RWPE1 (cell line): ENCODE measurements around the gene RPS16.
A peak's percentile ranks its signal among the peaks of the same experiment; 100 is the strongest.

Experiments used
- CTCF ChIA-PET: fragments of 350-600 bp; sonication (Branson Sonifier 250); formaldehyde crosslinking; extraction: SDS; loops from one replicate; lab custom pipeline; 2021; lab: Yijun Ruan, JAX
- POLR2A ChIA-PET: fragments of 400-600 bp; formaldehyde crosslinking; extraction: SDS; loops from one replicate; lab custom pipeline; 2020; ENCODE audit warnings: antibody characterized with exemption; ENCODE audit not compliant: low non-redundant PET; lab: Yijun Ruan, JAX
- DNase-seq: peaks from one replicate; pipeline ENCODE4 v3.0.0; 2012; ENCODE audit warnings: low spot score
- H3K27ac ChIP-seq: fragments of 450-650 bp; 2 replicates; pipeline ENCODE4 v1.5.1; 2017
- CTCF ChIP-seq: fragments of 450-650 bp; conservative IDR thresholded peaks from 2 replicates; pipeline ENCODE4 v1.5.1; 2017; ENCODE audit warnings: low read depth, mild to moderate bottlenecking

The RPS16 gene

DNA sequence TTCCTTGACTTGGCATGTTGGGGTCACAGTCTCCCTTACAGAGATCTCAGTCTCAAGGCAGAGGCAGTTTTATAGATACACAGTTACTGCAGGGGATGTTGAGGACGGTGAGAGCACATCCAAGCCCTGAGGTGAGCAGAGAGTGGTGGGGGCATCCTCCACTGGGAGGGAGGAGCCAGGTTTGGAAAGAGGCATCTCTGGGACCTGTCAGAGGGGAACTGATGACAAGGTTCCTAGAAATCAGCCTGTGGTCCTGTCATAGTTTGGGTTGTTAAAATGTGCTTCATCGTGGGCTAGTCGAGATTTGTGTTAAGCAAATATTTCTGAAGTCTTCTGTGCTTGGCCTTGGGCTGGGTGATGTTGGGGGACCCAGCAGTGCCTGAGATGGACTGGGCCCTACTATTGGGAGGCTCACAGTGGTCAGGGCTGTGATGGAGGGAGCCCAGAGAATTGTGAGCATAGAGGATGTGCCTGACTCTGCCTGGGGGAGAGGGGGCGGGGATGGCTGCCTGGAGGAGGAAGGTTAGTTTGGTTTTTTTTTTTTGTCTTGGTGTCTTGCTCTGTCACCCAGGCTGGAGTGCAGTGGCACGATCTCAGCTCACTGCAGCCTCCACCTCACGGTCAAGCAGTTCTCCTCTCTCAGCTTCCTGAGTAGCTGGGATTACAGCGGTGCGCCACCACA lies 13.5 kb upstream of the RPS16 start:
- peak overlapping the region; percentile 23; the same call in 1 of the 2 replicates for H3K27ac ChIP-seq
- no peak for DNase-seq
- POLR2A ChIA-PET, result interaction anchor here (1.2 kb wide), 1 partner anchor 13 kb away, joined by 5 read pairs; the partner anchor contains the start of gene RPS16
- TF ChIP-seq CTCF, result no peak
- CTCF ChIA-PET, result no interaction called here

DNA sequence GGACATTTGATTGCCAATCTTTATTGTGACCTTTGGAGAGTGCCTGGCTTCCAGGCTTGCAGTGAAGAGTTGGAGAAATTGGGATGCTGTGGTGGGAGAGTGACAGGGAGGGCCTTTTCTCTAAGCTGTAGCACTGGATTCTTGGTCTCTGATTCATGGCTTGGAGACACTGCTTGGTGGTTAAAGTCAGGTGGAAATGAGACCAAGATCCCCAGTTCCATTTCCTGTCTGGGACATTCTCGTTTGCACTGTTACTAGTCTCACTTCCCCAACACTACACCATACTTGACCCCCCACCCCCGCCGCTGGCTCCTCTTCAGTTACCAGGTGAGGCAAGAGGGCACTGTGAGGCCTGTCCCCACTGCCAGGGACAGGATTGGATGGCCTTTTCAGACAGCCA lies 12.5 kb upstream of the RPS16 start:
- POLR2A ChIA-PET, result no interaction called here
- TF ChIP-seq CTCF, result no peak
- CTCF ChIA-PET, result interaction anchor here (0.7 kb wide), 1 partner anchor 25 kb away, joined by 3 read pairs; no protein-coding TSS in a partner anchor
- no peak for DNase-seq
- H3K27ac ChIP-seq, result peak overlapping the region; percentile 27; the same call in 1 of the 2 replicates

DNA sequence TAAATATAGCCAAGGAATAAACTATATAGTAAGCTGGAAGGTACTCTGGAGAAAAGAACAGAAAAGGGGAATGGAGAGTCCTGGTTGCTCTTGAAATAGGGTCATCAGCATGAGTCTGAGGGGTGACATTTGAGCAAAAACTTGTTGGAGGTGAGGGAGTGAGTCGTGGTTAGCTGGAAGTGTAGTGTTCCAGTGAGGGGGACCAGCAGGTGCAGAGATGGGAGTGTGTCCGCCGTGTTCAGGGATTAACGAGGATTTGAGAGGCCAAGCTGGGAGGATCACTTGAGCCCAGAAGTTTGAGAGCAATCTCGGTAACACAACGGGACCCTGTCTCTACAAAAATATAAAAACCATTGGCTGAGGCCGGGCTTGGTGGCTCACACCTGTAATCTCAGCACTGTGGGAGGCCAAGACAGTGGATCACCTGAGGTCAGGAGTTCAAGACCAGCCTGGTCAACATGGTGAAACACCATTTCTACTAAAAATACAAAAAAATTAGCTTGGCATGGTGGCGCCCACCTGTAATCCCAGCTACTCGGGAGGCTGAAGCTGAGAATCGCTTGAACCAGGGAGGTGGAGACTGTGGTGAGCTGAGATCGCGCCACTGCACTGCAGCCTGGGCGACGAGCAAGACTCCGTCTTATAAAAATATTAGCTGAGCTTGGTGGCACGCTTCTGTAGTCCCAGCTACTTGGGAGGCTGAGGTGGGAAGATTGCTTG lies 10.8 kb upstream of the RPS16 start:
- ChIA-PET POLR2A (interaction anchor here (0.8 kb wide), 1 partner anchor 11 kb away, joined by 3 read pairs; the partner anchor contains the start of gene RPS16), CTCF (interaction anchor here (0.7 kb wide), 1 partner anchor 28 kb away, joined by 3 read pairs; no protein-coding TSS in a partner anchor)
- no peak for TF ChIP-seq CTCF

GRCh38 chr19:39445196-39446111 lies 9.7 kb upstream of the RPS16 start, which contains the start of gene SUPT5H:
SUPT5H (plus strand) TSS chr19:39445582; CDS start chr19:39445891, 309 bp downstream.
- H3K27ac ChIP-seq, result peak within 1 kb of the TSS; percentile 82
- DNase-seq, result peak; percentile 99
- ChIA-PET POLR2A (interaction anchor here (0.6 to 1.3 kb wide), 3 partner anchors 10 to 373 kb away, joined by 4 to 7 read pairs (median 5); partner anchors contain the start of gene RPS16), CTCF (interaction anchor here (0.6 to 1.6 kb wide), 3 partner anchors 13 to 87 kb away, joined by 7 to 8 read pairs (median 8); partner anchors contain the start of gene EID2B)
- TF ChIP-seq CTCF, result no peak

More for the DNA sequence above, 10.8 kb upstream of the RPS16 start:
- no peak for DNase-seq
- H3K27ac ChIP-seq, result peak overlapping the region; percentile 37

DNA sequence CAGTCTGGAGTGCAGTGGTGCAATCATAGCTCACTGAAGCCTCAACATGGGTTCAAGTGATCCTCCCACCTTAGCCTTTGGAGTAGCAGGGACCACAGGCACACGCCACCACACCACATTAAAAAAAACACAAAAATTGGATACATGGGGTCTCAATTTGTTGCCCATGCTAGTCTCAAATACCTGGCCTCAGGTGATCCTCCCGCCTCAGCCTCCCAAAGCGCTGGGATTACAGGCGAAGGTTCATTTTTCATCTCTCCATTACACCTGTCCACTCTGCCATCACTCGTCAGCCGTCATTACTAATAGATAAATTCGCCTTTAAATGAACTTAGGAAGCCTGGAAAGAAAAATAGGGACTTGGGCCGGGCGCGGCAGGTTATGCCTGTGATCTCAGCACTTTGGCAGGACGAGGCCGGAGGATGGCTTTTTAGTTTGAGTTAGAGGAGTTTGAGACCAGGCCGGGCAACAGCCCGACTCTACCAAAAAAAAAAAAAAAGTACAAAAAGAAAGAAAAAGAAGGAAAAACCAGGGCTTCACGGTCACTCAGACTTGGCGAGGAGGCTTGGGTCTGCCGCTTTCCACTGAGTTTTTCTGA lies 8.9 kb upstream of the RPS16 start:
- no peak for DNase-seq
- peak overlapping the region; percentile 82 for H3K27ac ChIP-seq
- TF ChIP-seq CTCF, result no peak
- ChIA-PET POLR2A (interaction anchor here (0.6 to 1.3 kb wide), 6 partner anchors 9 to 374 kb away, joined by 3 to 7 read pairs (median 4); partner anchors contain the start of gene RPS16), CTCF (interaction anchor here (0.6 to 1.6 kb wide), 4 partner anchors 12 to 88 kb away, joined by 3 to 8 read pairs (median 8); partner anchors contain the start of gene EID2B)
